ENCODE measurements around the gene LBX1.

GRCh38 chr10:101273330-101273729 lies 44.1 kb upstream of the LBX1 start:
- TF ChIP-seq EZH2 (IDR thresholded peaks at IDR 0.05; ENCODE audit: borderline replicate concordance, low read depth, low read length, severe bottlenecking) (no peak), POLR2AphosphoS5 (IDR thresholded peaks at IDR 0.05; ENCODE audit: insufficient read depth, low read depth, low read length) (no peak), MYC (IDR thresholded peaks at IDR 0.05; ENCODE audit: low read depth, low read length) (no peak), CTCF (IDR thresholded peaks at IDR 0.05; ENCODE audit: extremely low read depth in 1 of 2, insufficient read depth in 1 of 2, low read depth in 1 of 2, low read length in 2 of 2) (no peak)
